AML-193 (cell line): ENCODE measurements around the gene CA5A.
"Not testable (repeated sequence)": the region's sequence is repeated elsewhere in the genome, so short reads cannot be mapped to it uniquely, and the experiment has no call there.

Experiments used
- DNase-seq, 2 experiments: peaks; one replicate each; lab custom pipeline; 2025; lab: John Stamatoyannopoulos, UW

The CA5A gene

GRCh38 chr16:87865902-87866555 is 70.3 kb downstream of the CA5A start:
- DNase-seq = not testable (repeated sequence)

GRCh38 chr16:87864331-87864989 is 71.9 kb downstream of the CA5A start:
- DNase-seq = no peak

GRCh38 chr16:87863327-87863635 is 73.0 kb downstream of the CA5A start:
- not testable (repeated sequence) for DNase-seq

GRCh38 chr16:87862597-87863326 is 73.6 kb downstream of the CA5A start:
- not testable (repeated sequence) for DNase-seq

GRCh38 chr16:87861300-87862099 is 74.8 kb downstream of the CA5A start:
- not testable (repeated sequence) for DNase-seq

- no peak for DNase-seq
These were observed 75.6 kb downstream of the CA5A start for GRCh38 chr16:87860553-87861299.

GRCh38 chr16:87858151-87858993 is 78.0 kb downstream of the CA5A start:
- DNase-seq = not testable (repeated sequence)

- no peak for DNase-seq
These were observed 79.5 kb downstream of the CA5A start for GRCh38 chr16:87856791-87857228.

GRCh38 chr16:87855852-87856715 is 80.2 kb downstream of the CA5A start:
- DNase-seq = no peak

GRCh38 chr16:87854907-87855683 is 81.2 kb downstream of the CA5A start:
- no peak for DNase-seq

GRCh38 chr16:87854053-87854906 is 82.0 kb downstream of the CA5A start:
- DNase-seq = no peak

GRCh38 chr16:87853411-87854052 is 82.8 kb downstream of the CA5A start:
- peak; percentile 80 to 84 for DNase-seq

GRCh38 chr16:87851601-87852000 is 84.7 kb downstream of the CA5A start:
- DNase-seq = no peak

- DNase-seq = no peak
These were observed 85.2 kb downstream of the CA5A start for GRCh38 chr16:87851141-87851587.

GRCh38 chr16:87850009-87851006 is 86.0 kb downstream of the CA5A start:
- peak; percentile 14 to 29 for DNase-seq

GRCh38 chr16:87849419-87850008 is 86.8 kb downstream of the CA5A start:
- no peak for DNase-seq
